Measurements from ENCODE around the gene EFCAB6.

EFCAB6 gene

DNA sequence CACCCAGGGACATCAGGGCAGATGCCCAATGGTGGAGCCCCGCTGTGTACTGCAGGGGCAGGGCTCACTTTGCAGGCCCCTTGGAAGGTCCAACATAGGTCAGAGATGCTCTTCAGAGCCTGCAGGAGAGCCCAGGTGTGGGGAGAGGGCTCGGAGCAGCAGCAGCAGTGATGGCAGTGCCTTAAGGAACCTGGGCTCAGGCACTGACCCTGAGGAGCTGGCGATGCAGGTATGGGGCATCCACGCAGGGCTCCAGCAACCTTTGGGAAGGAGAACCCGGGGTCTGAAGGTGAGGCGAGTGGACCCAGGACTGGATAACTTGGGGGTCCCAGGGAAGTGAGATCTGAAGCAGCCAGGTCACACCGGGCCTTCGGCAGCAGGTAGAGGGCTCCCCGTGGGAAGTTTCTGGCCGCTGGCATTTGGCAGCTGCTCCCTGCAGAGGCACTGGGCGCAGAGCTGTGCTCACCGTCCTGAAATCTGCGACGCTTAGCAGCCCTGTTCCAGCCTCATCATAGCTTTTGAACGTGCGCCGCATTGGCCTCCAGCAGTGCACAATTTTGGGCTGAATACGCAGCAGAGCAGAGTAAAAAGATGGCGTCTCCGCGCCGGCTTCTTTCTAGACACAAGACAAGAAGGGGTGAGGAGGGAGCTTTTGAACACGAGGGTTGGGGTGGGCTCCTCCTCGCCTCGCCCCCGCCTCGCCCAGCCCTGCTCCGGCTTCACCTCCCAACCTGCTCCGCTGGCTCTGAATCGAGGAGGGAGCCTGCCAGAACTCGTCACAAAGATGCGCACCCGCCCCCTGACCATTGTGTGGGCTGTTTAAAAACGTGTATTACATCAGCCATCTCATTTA is 281.5 kb downstream of the EFCAB6 start:
- DNase-seq (ENCODE audit: low read depth) = no peak

DNA sequence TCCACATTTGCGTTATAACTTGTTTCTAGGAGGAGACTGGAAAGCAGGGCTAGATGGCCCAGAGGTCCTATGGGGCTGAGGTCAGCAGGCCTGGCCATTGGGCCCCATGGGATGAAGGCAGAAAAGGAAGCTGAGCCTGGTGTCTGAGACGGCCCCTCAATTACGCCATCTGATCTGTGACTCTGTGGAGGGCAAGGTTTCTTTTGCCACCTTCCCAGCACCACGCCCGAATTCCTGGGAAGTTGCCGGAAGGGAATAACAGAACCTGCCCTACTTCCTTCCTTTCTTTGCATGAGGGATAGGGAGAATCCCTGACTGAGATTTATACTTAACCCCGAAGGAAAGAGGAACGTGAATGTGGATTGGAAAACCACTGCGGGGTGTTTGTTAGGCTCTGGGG is 282.2 kb downstream of the EFCAB6 start:
- DNase-seq (ENCODE audit: low read depth) = no peak

DNA sequence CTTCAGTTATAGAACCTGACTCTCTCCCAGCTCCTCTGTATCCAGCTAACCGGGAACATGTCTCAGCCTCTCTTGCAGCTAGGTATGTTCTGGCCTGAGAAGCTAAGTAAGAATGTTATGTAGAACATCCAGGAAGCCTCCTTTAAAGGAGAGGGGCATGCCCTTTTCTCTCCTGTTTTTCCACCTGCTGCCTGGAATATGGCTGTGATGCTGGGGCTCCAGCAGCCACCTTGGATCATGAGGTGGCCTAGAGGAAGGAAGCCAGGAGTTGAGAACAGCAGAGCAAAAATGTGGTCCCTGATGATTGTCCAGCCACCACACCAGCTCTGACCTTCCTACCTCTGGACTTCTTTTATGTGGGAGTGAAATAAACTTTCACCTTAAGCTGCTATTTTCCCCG is 282.6 kb downstream of the EFCAB6 start:
- DNase-seq (ENCODE audit: low read depth) = no peak

DNA sequence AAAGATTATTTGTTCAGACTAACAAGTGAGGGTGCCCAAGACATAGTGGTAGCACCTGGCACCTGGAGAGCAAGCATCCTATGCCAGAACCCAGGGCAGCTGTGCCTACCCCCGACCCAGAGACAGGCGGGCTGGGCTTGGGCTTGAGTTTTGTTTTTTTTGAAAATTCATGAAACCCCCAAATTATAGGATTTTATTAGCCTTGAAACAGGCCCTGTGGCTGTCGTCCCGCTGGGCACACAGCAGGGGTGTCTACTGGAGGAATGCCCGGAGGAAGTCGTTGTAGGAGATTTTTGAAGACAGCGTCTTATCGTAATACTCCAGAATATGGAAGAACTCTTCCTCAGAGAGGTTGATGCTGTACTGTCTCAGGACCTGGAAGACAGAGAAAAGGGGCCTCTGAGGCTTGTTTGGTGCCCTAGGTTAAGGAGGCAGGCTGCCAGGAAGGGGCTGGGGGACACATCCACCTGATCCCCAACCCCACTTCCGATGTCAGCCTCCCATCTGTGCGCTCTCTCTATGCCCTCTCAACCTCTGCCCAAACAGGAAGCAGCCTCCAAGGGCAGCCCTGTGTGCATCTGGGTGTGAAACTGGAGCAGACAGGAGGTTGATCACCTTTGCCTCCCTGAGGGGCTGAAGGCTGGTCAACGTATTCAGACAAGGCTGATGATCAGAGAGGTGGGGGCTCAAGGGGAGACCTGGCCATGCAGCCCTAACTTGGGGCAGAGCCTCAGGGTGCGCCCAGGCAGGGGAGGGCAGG is 283.3 kb downstream of the EFCAB6 start:
- no peak for DNase-seq (ENCODE audit: low read depth)

DNA sequence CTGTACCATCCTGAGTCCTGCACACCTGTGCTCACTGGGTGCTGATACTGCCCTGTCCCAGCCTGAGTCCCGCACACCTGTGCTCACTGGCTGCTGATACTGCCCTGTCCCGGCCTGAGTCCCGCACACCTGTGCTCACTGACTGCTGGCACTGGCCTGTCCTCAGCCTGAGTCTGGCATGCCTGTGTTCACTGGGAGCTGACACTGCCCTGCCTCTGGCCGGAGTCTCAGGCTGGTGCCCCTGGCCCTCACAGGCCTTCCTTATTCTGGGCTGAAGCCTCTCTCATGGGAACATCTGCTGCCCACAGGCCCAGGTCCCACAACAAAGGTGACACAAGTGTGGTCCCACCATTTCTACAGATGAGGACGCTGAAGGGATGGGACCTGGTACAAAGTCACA is 285.2 kb downstream of the EFCAB6 start:
- DNase-seq (ENCODE audit: low read depth) = no peak

DNA sequence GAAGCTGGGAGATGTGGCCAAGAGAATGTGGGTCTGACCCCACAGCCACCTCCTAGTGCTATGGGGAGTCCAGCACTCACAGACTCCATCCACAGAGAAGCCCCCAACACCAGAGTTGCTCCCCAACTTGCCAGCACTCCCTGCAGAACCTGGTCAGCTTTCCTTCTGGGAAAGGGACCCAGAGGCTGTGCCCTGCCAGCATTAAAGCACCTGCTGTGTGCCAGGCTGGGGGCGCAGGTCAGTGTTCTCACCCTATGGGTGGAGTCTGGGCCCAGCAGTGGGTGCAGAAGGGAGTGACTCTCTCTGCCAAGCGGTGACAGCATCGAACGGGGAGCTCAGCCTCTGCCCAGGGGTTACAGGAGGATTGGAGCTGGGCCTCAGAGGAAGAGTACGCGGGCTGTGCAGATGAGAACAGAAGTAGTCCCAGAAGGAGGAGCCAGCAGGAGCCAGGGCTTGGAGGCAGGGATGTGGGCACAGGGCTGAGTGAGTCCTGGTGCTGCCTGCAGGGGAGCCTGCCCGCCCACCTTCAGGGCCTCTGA is 285.9 kb downstream of the EFCAB6 start:
- DNase-seq (ENCODE audit: low read depth) = no peak

DNA sequence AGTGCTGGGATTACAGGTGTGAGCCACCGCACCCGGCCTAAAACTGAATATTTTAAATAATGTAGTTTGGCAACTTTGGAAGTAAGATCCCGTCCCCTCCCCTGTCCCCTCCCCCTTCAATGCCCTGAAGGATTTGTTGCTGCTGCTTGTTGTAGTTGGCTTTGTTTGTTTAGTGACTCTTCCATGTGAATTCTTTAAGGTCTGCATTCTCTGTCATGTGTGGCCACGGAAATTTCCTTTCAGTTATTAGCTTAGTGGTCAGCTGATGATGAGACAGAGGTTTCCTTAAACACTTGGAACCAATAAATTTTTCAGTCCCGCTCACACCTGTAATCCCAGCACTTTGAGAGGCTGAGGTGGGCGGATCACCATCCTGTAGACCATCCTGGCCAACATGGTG is 290.4 kb downstream of the EFCAB6 start:
- DNase-seq (ENCODE audit: low read depth) = no peak

DNA sequence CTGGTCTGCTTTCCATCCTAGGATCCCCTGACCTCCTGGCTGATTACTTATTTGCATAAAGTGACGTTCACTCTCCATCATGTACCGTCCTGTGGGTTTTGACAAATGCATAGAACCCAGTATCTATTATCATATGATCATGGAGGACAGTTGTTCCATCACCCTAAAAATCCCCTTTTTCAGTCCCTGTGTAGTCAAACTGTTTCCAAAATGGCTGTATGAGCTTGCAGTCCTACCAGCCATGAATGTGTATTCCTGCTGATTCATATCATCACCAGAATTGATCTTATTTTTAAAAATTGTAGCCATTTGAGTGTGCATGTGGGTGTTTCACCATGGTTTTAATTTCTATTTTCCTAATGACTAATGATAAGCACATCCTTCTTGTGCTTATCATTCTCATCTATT is 291.5 kb downstream of the EFCAB6 start:
- DNase-seq (ENCODE audit: low read depth) = no peak

DNA sequence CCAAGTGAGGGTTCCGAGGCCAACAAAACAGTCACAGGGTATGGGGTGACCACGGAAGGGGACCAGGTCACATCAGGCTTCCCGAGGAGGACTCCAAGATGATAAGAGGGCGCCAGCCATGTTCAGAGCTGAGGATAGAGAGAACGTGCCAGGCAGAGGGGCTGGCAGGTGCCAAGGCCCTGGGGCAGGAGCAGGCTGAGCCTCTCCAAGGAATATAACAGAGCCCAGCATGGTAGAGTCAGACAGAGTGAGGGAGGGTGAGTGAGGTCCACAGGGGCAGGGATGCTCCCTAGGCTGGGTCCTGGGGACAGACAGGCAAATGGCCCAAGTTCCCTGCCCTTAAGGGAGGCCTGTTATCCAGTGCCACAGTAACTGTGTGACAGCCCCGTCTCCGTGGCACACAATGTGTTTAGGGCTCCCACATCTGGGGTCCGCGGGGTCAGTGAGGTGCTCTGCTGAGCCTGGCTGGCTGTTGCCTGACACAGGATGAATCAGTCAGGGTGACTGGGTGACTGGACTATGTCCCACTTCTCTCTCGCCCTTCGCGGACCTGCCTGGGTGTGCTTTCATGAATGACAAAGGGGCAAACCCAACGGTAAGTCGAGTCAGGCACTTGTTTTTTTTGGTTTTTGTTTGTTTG is 295.0 kb downstream of the EFCAB6 start:
- no peak for DNase-seq (ENCODE audit: low read depth)

DNA sequence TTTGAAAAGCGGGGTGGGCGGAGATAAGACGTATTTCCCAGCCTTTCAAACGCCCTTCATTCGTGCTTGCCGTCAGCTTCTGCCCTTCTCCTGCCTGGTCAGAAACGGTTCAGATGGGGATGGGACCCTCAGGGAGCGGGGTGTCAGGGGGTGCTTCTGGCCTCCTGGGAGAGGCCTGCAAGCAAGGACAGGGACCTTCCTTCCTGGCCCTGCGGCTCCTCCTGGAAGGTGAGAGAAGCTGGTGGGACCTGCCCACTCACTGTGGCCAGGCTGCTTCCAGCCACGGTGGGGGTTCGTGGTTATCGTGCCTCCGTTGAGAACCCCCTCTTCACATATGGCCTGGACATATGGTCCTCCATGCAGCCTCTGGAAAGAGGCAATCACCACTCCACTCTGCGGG is 295.7 kb downstream of the EFCAB6 start:
- DNase-seq (ENCODE audit: low read depth) = no peak

DNA sequence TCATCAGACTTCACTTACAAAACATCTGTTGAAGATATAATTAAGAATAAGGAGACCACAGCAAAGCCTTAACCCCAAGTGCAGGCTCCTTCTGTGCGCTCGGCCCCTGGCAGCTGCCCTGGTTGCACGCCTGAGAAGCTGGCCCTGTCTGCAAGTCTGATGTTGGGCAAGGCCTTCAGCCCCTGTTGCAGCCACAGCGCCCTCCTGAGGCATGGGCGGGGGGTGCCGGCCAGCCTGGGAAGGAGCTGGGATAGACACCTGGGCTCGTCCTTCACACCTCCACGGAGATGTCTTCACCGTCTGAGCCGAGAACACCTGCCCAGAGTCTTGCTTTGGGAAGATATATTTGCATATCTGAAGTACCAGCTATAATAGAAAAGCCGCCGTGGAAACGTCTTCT is 296.2 kb downstream of the EFCAB6 start:
- no peak for DNase-seq (ENCODE audit: low read depth)

DNA sequence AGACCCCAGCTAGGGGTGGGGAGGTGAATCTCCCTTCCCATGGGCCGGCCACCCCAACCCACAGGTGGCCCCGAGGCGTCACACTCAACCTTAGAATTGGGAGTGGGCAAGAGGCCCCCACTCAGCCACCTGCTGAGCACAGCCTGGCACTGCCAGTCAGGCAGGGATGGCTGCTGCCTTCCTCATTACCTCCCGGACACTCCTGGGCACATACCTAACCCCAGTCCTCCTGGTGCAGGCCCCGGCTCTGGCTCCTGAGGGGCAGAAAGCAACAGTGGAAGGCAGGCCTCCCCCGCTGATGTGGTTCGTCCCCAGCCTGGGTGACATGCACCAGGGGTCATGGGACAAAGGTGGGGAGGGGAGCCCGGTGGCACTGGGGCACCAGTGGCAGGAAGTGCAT is 296.7 kb downstream of the EFCAB6 start:
- DNase-seq (ENCODE audit: low read depth) = no peak

DNA sequence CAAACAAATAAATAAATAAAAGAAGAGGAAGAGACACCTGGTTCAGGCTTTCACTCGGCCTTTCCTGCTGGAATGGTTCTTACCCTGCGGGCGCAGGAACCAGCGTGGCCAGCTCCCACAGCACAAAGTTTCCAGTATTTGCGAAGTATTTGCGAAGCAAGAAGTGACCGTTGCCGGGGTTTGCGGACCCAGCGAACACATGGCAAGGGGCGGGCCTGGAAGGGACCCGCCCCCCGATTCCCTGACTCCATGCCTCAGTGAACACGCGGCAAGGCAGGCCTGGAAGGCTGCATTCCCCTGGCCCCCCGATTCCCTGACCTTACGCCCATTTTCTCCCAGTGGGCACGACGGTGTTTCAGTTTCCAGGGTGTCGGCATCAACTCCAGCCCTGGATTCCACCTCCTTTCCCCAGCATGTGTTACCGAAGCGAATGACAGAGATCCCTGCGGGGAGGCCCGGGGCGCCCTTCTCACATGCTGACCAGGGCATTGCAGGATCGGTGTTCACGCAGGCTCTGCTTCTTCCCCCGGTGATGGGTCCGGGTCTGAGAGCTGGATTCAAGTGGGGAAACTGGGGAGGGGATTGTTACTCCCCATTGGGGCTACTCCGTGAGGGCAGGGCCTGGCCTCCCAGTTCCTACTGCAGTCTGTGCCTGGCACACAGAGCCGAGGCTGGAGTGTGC is 297.5 kb downstream of the EFCAB6 start:
- DNase-seq (ENCODE audit: low read depth) = no peak

DNA sequence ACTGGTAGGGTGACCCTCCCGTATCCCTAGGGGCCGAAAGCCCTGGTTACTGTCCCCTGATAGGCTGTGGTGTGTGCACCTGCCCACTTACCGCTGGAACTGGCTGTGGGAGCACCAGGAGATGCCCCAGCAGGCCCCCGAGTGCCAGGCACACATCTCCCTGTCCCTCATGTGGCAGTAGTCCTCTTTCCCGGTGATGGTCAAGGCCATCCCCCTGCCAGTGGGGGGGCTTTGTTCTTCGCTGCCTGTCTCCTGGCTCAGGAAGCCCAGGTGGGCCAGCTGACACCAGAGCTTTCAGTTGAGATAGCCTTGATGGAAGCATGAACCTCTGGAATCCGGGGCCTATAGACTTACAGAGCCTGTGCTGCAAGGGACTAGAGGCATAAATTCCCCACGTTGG is 299.8 kb downstream of the EFCAB6 start:
- no peak for DNase-seq (ENCODE audit: low read depth)

DNA sequence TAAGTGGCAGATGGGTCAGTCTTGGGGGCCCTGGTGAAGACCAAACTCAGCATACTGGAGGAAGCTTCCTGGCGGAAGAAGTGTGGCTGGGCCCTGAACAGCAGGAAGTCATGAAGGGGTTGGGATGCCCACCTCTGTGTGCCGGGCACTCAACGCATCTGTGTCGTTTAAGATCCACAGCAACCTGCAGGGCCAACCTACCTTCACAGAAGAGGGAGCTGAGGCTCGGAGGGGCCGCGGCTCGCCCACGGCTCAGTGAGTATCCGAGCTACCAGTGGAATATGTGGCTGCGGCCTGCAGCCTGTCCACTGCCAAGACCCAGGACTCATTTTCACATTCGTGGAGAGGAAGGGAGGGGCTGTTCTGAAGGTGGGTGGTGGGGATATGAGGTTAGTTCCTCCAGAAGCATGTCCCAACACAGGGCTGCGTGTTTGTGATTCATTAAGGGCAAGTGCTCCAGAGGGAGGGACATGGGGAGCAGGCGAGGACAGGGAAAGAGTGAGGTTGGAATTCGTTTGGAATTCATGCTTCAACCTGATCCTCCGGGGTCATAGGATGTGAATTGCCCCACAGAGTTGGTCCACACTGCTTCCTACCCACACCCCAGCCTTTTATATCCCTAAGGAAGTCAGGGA is 300.7 kb downstream of the EFCAB6 start:
- no peak for DNase-seq (ENCODE audit: low read depth)

DNA sequence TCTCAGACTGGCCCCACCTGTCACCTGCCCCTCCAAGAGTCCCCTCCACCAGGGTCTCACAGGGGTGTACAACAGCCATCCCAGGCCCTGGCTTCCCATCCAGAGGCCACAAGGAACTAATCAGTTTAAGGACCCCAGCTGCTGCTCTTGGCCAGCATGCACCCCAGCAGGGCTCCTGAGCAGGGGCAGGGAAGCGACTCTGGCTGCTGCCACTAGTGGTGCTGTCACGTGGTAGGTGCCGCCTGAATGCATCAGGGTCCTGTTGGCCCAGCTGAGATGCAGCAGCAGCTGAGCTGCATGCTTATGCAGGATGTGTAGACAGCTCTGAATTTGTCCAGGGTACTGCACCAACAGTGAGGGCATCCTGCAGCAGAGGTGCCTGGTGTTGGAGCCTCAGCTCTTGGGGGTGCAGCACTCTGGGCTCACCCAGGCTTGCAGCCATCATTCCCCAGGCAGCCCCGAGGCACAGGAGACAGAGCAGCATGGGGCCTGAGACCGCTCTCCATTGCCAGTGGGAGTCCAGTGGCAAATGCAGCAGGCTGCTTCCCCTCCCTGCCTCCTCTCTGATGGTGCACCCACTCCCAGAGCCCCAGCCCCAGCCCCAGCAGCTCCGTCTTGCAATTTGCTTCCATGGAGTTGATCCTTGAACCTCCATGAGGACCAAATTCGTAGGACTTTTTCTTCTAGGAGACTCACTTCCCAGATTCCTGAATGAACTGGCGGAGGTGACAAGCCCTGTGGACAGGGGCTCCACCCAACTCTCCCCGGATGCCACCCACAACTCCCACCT is 301.6 kb downstream of the EFCAB6 start:
- DNase-seq (ENCODE audit: low read depth) = no peak

DNA sequence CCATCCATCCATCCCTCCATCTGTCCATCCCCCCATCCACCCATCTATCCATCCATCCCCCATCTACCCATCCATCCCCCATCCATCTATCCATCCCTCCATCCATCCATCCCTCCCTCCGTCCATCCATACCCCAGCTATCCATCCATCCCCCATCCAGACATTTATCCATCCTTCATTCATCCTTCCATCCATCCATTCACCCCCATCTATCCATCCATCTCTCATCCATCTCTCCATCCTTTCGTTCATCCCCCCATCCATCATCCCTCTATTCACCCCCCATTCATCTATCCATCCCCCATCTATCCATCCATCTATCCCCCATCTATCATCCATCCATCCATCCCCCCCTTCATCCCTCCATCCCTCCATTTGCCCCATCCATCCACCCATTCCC is 302.8 kb downstream of the EFCAB6 start:
- no peak for DNase-seq (ENCODE audit: low read depth)

DNA sequence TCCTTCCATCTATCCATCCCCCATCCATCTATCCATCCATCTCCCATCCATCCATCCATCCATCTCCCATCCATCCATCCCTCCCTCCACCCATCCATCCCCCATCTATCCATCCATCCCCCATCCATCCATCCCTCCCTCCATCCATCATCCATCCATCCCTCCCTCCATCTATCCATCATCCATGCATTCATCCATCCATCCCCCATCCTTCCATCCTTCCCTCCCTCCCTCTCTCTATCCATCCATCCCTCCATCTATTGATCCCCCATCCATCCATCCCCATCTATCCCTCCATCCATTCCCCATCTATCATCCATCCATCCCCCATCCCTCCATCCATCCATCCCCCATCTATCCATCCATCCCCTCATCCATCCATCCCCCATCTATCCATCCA is 303.6 kb downstream of the EFCAB6 start:
- no peak for DNase-seq (ENCODE audit: low read depth)

DNA sequence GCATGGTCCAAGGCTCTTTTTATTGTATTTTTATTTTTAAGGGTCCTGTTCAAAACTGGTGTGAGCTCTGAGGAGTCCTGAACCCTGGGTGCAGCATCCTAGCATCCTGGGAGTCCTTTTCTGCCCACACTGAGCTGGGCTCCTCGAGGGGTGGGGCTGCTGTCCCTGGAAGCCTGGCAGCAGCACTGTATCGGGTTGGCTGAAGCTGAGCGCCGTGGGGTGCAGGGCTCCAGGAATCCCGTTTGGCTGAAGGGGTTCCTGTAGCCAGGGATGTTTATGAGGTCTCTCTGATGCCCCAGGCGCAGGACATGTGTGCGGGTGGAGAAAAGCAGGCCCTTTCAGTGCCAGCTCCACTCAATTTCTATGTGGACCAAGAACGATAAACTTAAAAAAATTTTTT is 304.9 kb downstream of the EFCAB6 start:
- no peak for DNase-seq (ENCODE audit: low read depth)

DNA sequence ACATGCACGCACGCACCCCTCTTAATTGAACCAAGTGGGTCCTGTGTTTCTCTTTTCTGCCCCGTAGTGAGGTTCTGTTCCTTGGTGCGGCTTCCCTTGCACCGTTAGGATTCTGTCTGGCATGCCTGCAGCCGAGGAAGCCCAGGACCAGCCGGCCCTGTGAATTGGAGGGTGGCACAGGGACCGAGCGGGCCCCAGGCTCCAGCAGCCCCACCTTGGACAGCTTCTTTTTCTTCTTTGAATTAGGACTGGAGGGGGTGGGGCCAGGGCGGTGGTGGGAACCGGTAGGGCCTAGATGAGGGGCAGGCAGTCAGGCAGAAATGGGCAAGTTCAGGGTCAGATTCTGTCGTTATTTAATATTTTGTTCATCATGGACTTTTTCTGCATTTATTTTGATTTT is 305.6 kb downstream of the EFCAB6 start:
- no peak for DNase-seq (ENCODE audit: low read depth)

DNA sequence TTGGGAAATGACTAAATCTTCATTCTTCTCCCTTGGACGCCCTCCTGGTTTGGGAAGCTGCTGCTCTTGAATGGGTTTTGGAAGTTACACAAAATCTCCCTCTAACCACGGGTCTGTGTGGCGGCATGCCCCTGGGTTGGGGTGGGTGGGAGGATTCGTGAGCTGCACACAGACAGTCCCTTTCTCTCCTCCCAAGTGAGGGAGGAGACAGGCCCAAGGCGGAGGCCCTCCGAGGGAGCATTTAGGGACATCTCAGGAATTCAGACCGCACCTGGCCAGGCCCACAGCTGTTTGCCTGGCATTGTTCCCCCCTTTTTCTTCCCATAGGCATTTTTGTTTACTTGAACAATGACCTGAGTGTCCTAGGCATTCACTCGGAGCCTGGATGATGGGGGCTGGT is 306.2 kb downstream of the EFCAB6 start:
- DNase-seq (ENCODE audit: low read depth) = no peak

Data from EH (cell line).